IMR-90 (cell line): ENCODE data around the gene RNF111. TPM values are rescaled to one million over a fixed set of nuclear protein-coding genes. Genes with fewer than 3 reads are reported as not detected.

Experiments used
- ATAC-seq: fragments of 200-7000 bp; cut with Tn5 transposase; 2 replicates; pipeline ENCODE4 v1.9.1; 2020; ENCODE audit warnings: low read depth, mild to moderate bottlenecking, moderate library complexity
- BruUV-seq: library from RNA; stranded (reverse); fragments of 400-500 nt; replicated peaks from 2 replicates; lab custom pipeline; 2021; lab: Mats Ljungman, UMichigan
- CTCF ChIA-PET: fragments of 300-600 bp; formaldehyde crosslinking; extraction: SDS; loops from one replicate; lab custom pipeline; 2021; ENCODE audit warnings: antibody characterized with exemption; lab: Yijun Ruan, JAX
- POLR2A ChIA-PET: fragments of 300-600 bp; sonication (Branson Sonifier 250); formaldehyde crosslinking; loops from one replicate; lab custom pipeline; 2022; ENCODE audit warnings: antibody characterized with exemption; ENCODE audit not compliant: unreplicated experiment; lab: Charles Lee
- DNase-seq: peaks from one replicate; pipeline ENCODE4 v3.0.0; 2013
- H2AFZ ChIP-seq: replicated peaks from 2 replicates; pipeline ENCODE3; 2013; ENCODE audit warnings: low read length, mild to moderate bottlenecking; ENCODE audit not compliant: poor library complexity
- H2AK5ac ChIP-seq: 2 replicates; pipeline ENCODE4 v1.6.1; 2013; ENCODE audit warnings: low read depth, low read length, inconsistent platforms
- H2AK9ac ChIP-seq: replicated peaks from 2 replicates; pipeline ENCODE3; 2013; ENCODE audit warnings: mild to moderate bottlenecking, low read depth, low read length, moderate library complexity; ENCODE audit not compliant: poor library complexity
- H2BK120ac ChIP-seq: 2 replicates; pipeline ENCODE4 v1.6.1; 2013; ENCODE audit warnings: low read depth, low read length, inconsistent platforms
- H2BK15ac ChIP-seq: 3 replicates; pipeline ENCODE4 v1.6.1; 2013; ENCODE audit warnings: low read depth, low read length, inconsistent platforms
- H2BK20ac ChIP-seq: 2 replicates; pipeline ENCODE4 v1.6.1; 2013; ENCODE audit warnings: low read depth, mild to moderate bottlenecking, inconsistent platforms, low read length, moderate library complexity
- H2BK5ac ChIP-seq: 2 replicates; pipeline ENCODE4 v1.6.1; 2013; ENCODE audit warnings: mild to moderate bottlenecking, low read depth, low read length, inconsistent platforms; ENCODE audit not compliant: poor library complexity, severe bottlenecking
- H3K14ac ChIP-seq: replicated peaks from 2 replicates; pipeline ENCODE4 v1.6.1; 2013; ENCODE audit warnings: low read depth, low read length, inconsistent platforms
- H3K18ac ChIP-seq: 2 replicates; pipeline ENCODE4 v1.6.1; 2013; ENCODE audit warnings: low read depth, low read length, control low read depth
- H3K23ac ChIP-seq: 2 replicates; pipeline ENCODE4 v1.6.1; 2013; ENCODE audit warnings: low read depth, low read length, inconsistent platforms
- H3K27ac ChIP-seq: 2 replicates; pipeline ENCODE4 v1.5.1; 2013; ENCODE audit warnings: mild to moderate bottlenecking, control low read depth, low read length; ENCODE audit not compliant: insufficient read depth
- H3K27me3 ChIP-seq: 2 replicates; pipeline ENCODE4 v1.6.1; 2013; ENCODE audit warnings: low read length; ENCODE audit not compliant: control insufficient read depth, insufficient read depth
- H3K36me3 ChIP-seq: 2 replicates; pipeline ENCODE4 v1.6.1; 2013; ENCODE audit warnings: low read length, mixed read lengths; ENCODE audit not compliant: control insufficient read depth, insufficient read depth
- H3K4ac ChIP-seq: 2 replicates; pipeline ENCODE4 v1.6.1; 2013; ENCODE audit warnings: low read depth, low read length, inconsistent platforms
- H3K4me1 ChIP-seq: 2 replicates; pipeline ENCODE4 v1.6.1; 2013; ENCODE audit warnings: low read length, mixed read lengths; ENCODE audit not compliant: control insufficient read depth, insufficient read depth
- H3K4me2 ChIP-seq: 2 replicates; pipeline ENCODE4 v1.6.1; 2013; ENCODE audit warnings: low read depth, mild to moderate bottlenecking, control low read depth, low read length, moderate library complexity
- H3K4me3 ChIP-seq: 2 replicates; pipeline ENCODE4 v1.5.1; 2013; ENCODE audit warnings: low read depth, mild to moderate bottlenecking, control low read depth, low read length, moderate library complexity; ENCODE audit not compliant: insufficient read depth
- H3K56ac ChIP-seq: 2 replicates; pipeline ENCODE4 v1.6.1; 2013; ENCODE audit warnings: low read length, inconsistent platforms; ENCODE audit not compliant: insufficient read depth; ENCODE audit errors: extremely low read depth
- H3K79me1 ChIP-seq, 2 experiments: 2 replicates each; pipeline ENCODE4 v1.6.1; 2013; ENCODE audit warnings: low read length in 2 of 2, inconsistent platforms in 1 of 2, low read depth in 1 of 2
- H3K9ac ChIP-seq: 2 replicates; pipeline ENCODE4 v1.6.1; 2013; ENCODE audit warnings: low read depth, low read length, control low read depth
- H3K9me1 ChIP-seq: 2 replicates; pipeline ENCODE4 v1.6.1; 2013; ENCODE audit warnings: low read length, inconsistent platforms; ENCODE audit not compliant: insufficient read depth
- H3K9me3 ChIP-seq: 2 replicates; pipeline ENCODE4 v1.6.1; 2013; ENCODE audit warnings: low read length; ENCODE audit not compliant: control insufficient read depth, insufficient read depth
- H4K20me1 ChIP-seq: 2 replicates; pipeline ENCODE4 v1.6.1; 2013; ENCODE audit warnings: low read length, inconsistent platforms; ENCODE audit not compliant: insufficient read depth
- H4K5ac ChIP-seq: 2 replicates; pipeline ENCODE4 v1.6.1; 2013; ENCODE audit warnings: mild to moderate bottlenecking, low read depth, low read length, control low read depth
- H4K8ac ChIP-seq, 2 experiments: 2 replicates each; pipeline ENCODE4 v1.6.1; 2013; ENCODE audit warnings: low read depth in 2 of 2, low read length in 2 of 2, control low read depth in 1 of 2, inconsistent platforms in 1 of 2
- H4K91ac ChIP-seq: 2 replicates; pipeline ENCODE4 v1.6.1; 2013; ENCODE audit warnings: low read depth, low read length, inconsistent platforms; ENCODE audit not compliant: insufficient read depth
- CEBPB ChIP-seq: IDR thresholded peaks from 2 replicates; pipeline ENCODE4 v1.6.1; 2012; ENCODE audit warnings: low read depth, low read length, improper control_type of control experiment
- ELK1 ChIP-seq: fragments of 150-350 bp; IDR thresholded peaks from 2 replicates; pipeline ENCODE4 v1.6.1; 2016; ENCODE audit warnings: low read depth, mild to moderate bottlenecking, low read length, moderate library complexity, borderline replicate concordance
- MAZ ChIP-seq: IDR thresholded peaks from 2 replicates; pipeline ENCODE4 v1.6.1; 2012; ENCODE audit warnings: low read depth, mild to moderate bottlenecking, low read length, improper control_type of control experiment, moderate library complexity, borderline replicate concordance
- MXI1 ChIP-seq: IDR thresholded peaks from 2 replicates; pipeline ENCODE4 v1.6.1; 2012; ENCODE audit warnings: low read depth, mild to moderate bottlenecking, low read length, moderate library complexity, borderline replicate concordance
- POLR2A ChIP-seq: IDR thresholded peaks from 2 replicates; pipeline ENCODE4 v1.6.1; 2012; ENCODE audit warnings: mild to moderate bottlenecking, low read depth, low read length
- RAD21 ChIP-seq: IDR thresholded peaks from 2 replicates; pipeline ENCODE4 v1.6.1; 2012; ENCODE audit warnings: low read length, improper control_type of control experiment
- SMC3 ChIP-seq: fragments of 150-350 bp; IDR thresholded peaks from 2 replicates; pipeline ENCODE4 v1.6.1; 2016; ENCODE audit warnings: low read depth, mild to moderate bottlenecking, antibody characterized with exemption, low read length, moderate library complexity
- USF2 ChIP-seq: fragments of 150-350 bp; IDR thresholded peaks from 2 replicates; pipeline ENCODE4 v1.6.1; 2017; ENCODE audit warnings: mild to moderate bottlenecking, antibody characterized with exemption, low read length, low read depth
- WGBS, 2 experiments: methylation state at CpG; one replicate each; pipeline versions ENCODE4 v1.1.5 to v1.1.7; 2013; ENCODE audit warnings: missing lambda C conversion rate in 2 of 2; ENCODE audit not compliant: insufficient read length in 1 of 2; ENCODE audit errors: extremely low coverage in 2 of 2; 5-methylcytosine and 5-hydroxymethylcytosine counted together
- dilution Hi-C: fragments of 300-500 bp; cut with HindIII; formaldehyde crosslinking; loops from one replicate; pipeline ENCODE4 v1.14.3; 2018; ENCODE audit warnings: low sequenced_read_pairs; ENCODE audit not compliant: unreplicated experiment
- in situ Hi-C: fragments of 300-500 bp; cut with MboI; formaldehyde crosslinking; loops from 3 replicates; pipeline ENCODE4 v1.14.3; 2019; ENCODE audit warnings: low sequenced_read_pairs, inconsistent platforms, mixed read lengths
- intact Hi-C: fragments of 100-400 bp; cut with micrococcal nuclease; formaldehyde crosslinking; loops from 2 replicates; pipeline ENCODE4 v1.10.0; 2022
- polyA plus RNA-seq, 3 experiments: library from polyadenylated mRNA; depleted of rRNA; stranded (reverse); fragments of >200 nt; gene quantifications; 2 replicates each; pipeline ENCODE4 v1.2.3, GENCODE V29; 2012; ENCODE audit warnings: low replicate concordance in 1 of 3
- total RNA-seq: library from RNA; depleted of rRNA; stranded (reverse); fragments of >200 nt; gene quantifications from 2 replicates; pipeline ENCODE4 v1.2.3, GENCODE V29; 2012

Gene RNF111
- total and polyA plus RNA-seq, 2 of the 4 experiments (the other 2 are of a cell fraction), result 13.5 to 20.1 TPM

GRCh38 chr15:59133929-59134427 is 146.5 kb downstream of the RNF111 start:
- CTCF ChIA-PET, result interaction anchor here (1.0 kb wide), 1 partner anchor 11 kb away, joined by 3 read pairs; no protein-coding TSS in a partner anchor
- BruUV-seq, result no TSS peak

More at GRCh38 chr15:59133929-59134427, 146.5 kb downstream of the RNF111 start:
- Histone ChIP-seq H2BK5ac (no peak overlapping the region), H4K8ac (no peak overlapping the region), H2AK5ac (no peak overlapping the region), H3K23ac (no peak overlapping the region), H3K36me3 (peaks cover 40% of the 10 kb centered on the region), H3K4ac (no peak overlapping the region), H3K4me2 (no peak overlapping the region), H4K91ac (no peak overlapping the region), H3K27me3 (no peaks in the 10 kb centered on the region), H2BK120ac (no peak overlapping the region), H3K9me3 (no peaks in the 10 kb centered on the region), H3K9me1 (peaks cover 4% of the 10 kb centered on the region), H4K20me1 (no peaks in the 10 kb centered on the region; the same call in 1 of the 2 replicates), H2AFZ (peak overlapping the region; percentile 30), H3K27ac (no peak overlapping the region), H3K4me1 (no peaks in the 10 kb centered on the region), H3K4me3 (no peak overlapping the region), H3K56ac (no peak overlapping the region), H3K14ac (no peak overlapping the region; the same call in 1 of the 2 replicates), H3K9ac (no peak overlapping the region), H2AK9ac (peak overlapping the region; percentile 55), H4K5ac (no peak overlapping the region), H2BK15ac (no peak overlapping the region), H3K79me1 (peaks cover 33 to 50% of the 10 kb centered on the region in 2 experiments), H3K18ac (no peak overlapping the region), H2BK20ac (no peak overlapping the region)
- no CpG with 5 or more reads among the region's 6 CpGs for WGBS, 2 experiments
- intact Hi-C loops, result no loop called here
- no peak for ATAC-seq
- no peak for DNase-seq
- TF ChIP-seq MAZ, result no peak
- TF ChIP-seq USF2, result no peak
- no peak for TF ChIP-seq CEBPB
- no peak for TF ChIP-seq POLR2A
- no peak for TF ChIP-seq MXI1
- no peak for TF ChIP-seq RAD21
- TF ChIP-seq SMC3, result no peak
- TF ChIP-seq ELK1, result no peak
- dilution Hi-C loops, result no loop called here
- in situ Hi-C loops, result no loop called here
- POLR2A ChIA-PET, result no interaction called here
